Lung (tissue), 12 donors: ENCODE measurements around the gene PGA3. TPM values are rescaled to one million over a fixed set of nuclear protein-coding genes. Genes with fewer than 3 reads are reported as not detected.

Experiments used
- ATAC-seq: fragments of 200-7000 bp; cut with Tn5 transposase; one replicate; pipeline ENCODE4 v1.9.1; 2020; ENCODE audit warnings: moderate number of reproducible peaks; ENCODE audit not compliant: insufficient read depth, low FRiP score
- DNase-seq, 3 donors: peaks; one replicate each; pipeline ENCODE4 v3.0.0-alpha.2; 2013 to 2017
- H3K27ac ChIP-seq, 2 donors: one replicate each; pipeline ENCODE4 v1.5.1; 2013; ENCODE audit warnings: mild to moderate bottlenecking in 2 of 2, moderate library complexity in 2 of 2, control low read depth in 1 of 2, inconsistent platforms in 1 of 2, low read depth in 1 of 2, low read length in 1 of 2
- H3K27me3 ChIP-seq, 3 donors: one replicate each; pipeline ENCODE4 v1.5.1; 2013; ENCODE audit warnings: low read length in 2 of 3; ENCODE audit not compliant: control insufficient read depth in 3 of 3, insufficient read depth in 3 of 3
- H3K36me3 ChIP-seq, 4 donors: one replicate each; pipeline ENCODE4 v1.5.1; 2013; ENCODE audit warnings: low read length in 4 of 4, mild to moderate bottlenecking in 1 of 4, moderate library complexity in 1 of 4; ENCODE audit not compliant: control insufficient read depth in 4 of 4, insufficient read depth in 4 of 4
- H3K4me1 ChIP-seq, 5 donors: one replicate each; pipeline ENCODE4 v1.5.1; 2013; ENCODE audit warnings: low read length in 5 of 5, mild to moderate bottlenecking in 2 of 5, moderate library complexity in 1 of 5; ENCODE audit not compliant: control insufficient read depth in 5 of 5, insufficient read depth in 5 of 5
- H3K4me3 ChIP-seq: one replicate; pipeline ENCODE4 v1.5.1; 2013; ENCODE audit warnings: mild to moderate bottlenecking, control low read depth, moderate library complexity
- H3K9ac ChIP-seq, 2 donors: one replicate each; pipeline ENCODE4 v1.5.1; 2013; ENCODE audit warnings: low read length in 2 of 2, control low read depth in 1 of 2; ENCODE audit not compliant: insufficient read depth in 1 of 2
- H3K9me3 ChIP-seq, 4 donors: one replicate each; pipeline ENCODE4 v1.5.1; 2013; ENCODE audit warnings: low read length in 3 of 4, mild to moderate bottlenecking in 1 of 4, moderate library complexity in 1 of 4; ENCODE audit not compliant: control insufficient read depth in 4 of 4, insufficient read depth in 3 of 4
- CTCF ChIP-seq: IDR thresholded peaks from 2 replicates; pipeline ENCODE4 v1.5.1; 2012; ENCODE audit warnings: mild to moderate bottlenecking; ENCODE audit errors: control extremely low read depth, extremely low read depth
- WGBS, 2 donors: extraction: QIAGEN DNeasy Blood & Tissue Kit; methylation state at CpG; one replicate each; pipeline ENCODE4 v1.1.7; 2013; 5-methylcytosine and 5-hydroxymethylcytosine counted together
- polyA plus RNA-seq, 2 donors: library from polyadenylated mRNA; stranded (reverse); fragments of 200-250 nt; gene quantifications; one replicate each; pipeline ENCODE4 v1.2.1, GENCODE V29; 2013
- total RNA-seq, 2 donors: library from RNA; depleted of rRNA in 1 of 2; stranded (reverse); fragments of >200 nt in 1 of 2; gene quantifications; one replicate each; pipeline ENCODE4 v1.2.1, GENCODE V29; 2014 to 2021
- donor health status: control.
- donor health status: control.
- donor health status: Bipolar disorder and iron deficiency.
- donor health status: healthy.
- donor health status: DM: yes; HTN: yes; CAD: no.

PGA3 gene
- total and polyA plus RNA-seq, 4 donors: 0.20 to 0.50 TPM; not detected in 2

GRCh38 chr11:61168042-61168688 is 35.1 kb upstream of the PGA3 start:
- DNase-seq (no peak), ATAC-seq (no peak)
- Histone ChIP-seq H3K9me3 (no peaks in the 10 kb centered on the region), H3K9ac (no peak overlapping the region), H3K36me3 (no peaks in the 10 kb centered on the region), H3K4me3 (no peak overlapping the region), H3K4me1 (no peaks in the 10 kb centered on the region), H3K27me3 (no peaks in the 10 kb centered on the region), H3K27ac (no peak overlapping the region)
- WGBS, 2 donors: 87 to 90% methylated on average over 9 of the region's 9 CpGs
- TF ChIP-seq CTCF: no peak

GRCh38 chr11:61168800-61169199 is 34.5 kb upstream of the PGA3 start:
- no peaks in the 10 kb centered on the region for H3K9me3 ChIP-seq
- H3K36me3 ChIP-seq: no peaks in the 10 kb centered on the region
- H3K27me3 ChIP-seq: no peaks in the 10 kb centered on the region
- WGBS, 2 donors: 46 to 78% methylated on average over 1 of the region's 1 CpG
- no peak overlapping the region for H3K27ac ChIP-seq
- no peaks in the 10 kb centered on the region for H3K4me1 ChIP-seq
- ATAC-seq: no peak
- TF ChIP-seq CTCF: no peak
- DNase-seq: no peak
- H3K9ac ChIP-seq: no peak overlapping the region
- H3K4me3 ChIP-seq: no peak overlapping the region

GRCh38 chr11:61170566-61170965 is 32.7 kb upstream of the PGA3 start:
- Histone ChIP-seq H3K4me1 (no peaks in the 10 kb centered on the region), H3K9me3 (peaks cover 0 to 2% (median 0%) of the 10 kb centered on the region in 4 donors), H3K9ac (no peak overlapping the region), H3K27ac (no peak overlapping the region), H3K27me3 (no peaks in the 10 kb centered on the region), H3K36me3 (no peaks in the 10 kb centered on the region), H3K4me3 (no peak overlapping the region)
- WGBS, 2 donors: 85 to 93% methylated on average over 9 of the region's 9 CpGs
- ATAC-seq (no peak), DNase-seq (no peak)
- TF ChIP-seq CTCF: no peak

GRCh38 chr11:61171907-61172306 is 31.4 kb upstream of the PGA3 start:
- no peaks in the 10 kb centered on the region for H3K27me3 ChIP-seq
- ATAC-seq: no peak
- H3K27ac ChIP-seq: no peak overlapping the region
- 32 to 34% methylated on average over 3 of the region's 3 CpGs for WGBS, 2 donors
- no peak overlapping the region for H3K9ac ChIP-seq
- H3K4me3 ChIP-seq: no peak overlapping the region
- H3K9me3 ChIP-seq: peaks cover 0 to 2% (median 0%) of the 10 kb centered on the region in 4 donors
- no peak for DNase-seq
- TF ChIP-seq CTCF: no peak
- no peaks in the 10 kb centered on the region for H3K36me3 ChIP-seq
- H3K4me1 ChIP-seq: no peaks in the 10 kb centered on the region
